ENCODE data around the gene TNS4. TPM values are rescaled to one million over a fixed set of nuclear protein-coding genes. Genes with fewer than 3 reads are reported as not detected.

TNS4 gene
- total RNA-seq, 1 experiment from 2014 or later, result 36.6 TPM

DNA sequence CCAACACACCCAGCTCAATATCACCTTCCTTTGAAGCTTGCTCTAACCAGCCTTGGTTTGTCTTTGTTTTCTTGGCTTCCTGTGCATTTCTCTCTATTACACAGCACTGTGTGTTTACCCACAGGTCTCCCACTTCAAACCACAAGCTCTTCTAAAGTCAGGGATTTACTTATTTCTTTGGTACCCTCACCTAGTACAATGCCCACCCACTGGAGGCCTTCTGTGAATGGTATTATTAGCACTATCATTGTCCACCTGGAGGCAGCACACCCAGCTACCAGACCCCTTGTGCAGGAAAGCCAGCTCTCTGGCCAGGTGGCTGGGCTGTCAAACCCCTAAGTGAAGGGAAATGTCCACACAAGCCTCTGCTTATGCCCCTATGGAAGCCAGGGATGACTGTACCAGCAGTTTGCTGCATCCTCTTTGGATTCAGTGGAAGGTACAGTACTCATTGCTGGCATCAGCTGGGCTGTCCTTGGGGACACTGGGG, 74.4 kb downstream of the TNS4 start:
- ATAC-seq (no peak), DNase-seq (ENCODE audit: low read depth, low spot score) (no peak)
- Histone ChIP-seq H3K79me2 (ENCODE audit: insufficient read depth, low read length) (no peaks in the 10 kb centered on the region), H3K27me3 (ENCODE audit: insufficient read depth, low read length) (no peaks in the 10 kb centered on the region), H3K4me3 (replicated peaks in 1 of 2; ENCODE audit: low read depth in 1 of 2, low read length in 2 of 2) (no peak overlapping the region), H4K20me1 (ENCODE audit: insufficient read depth) (no peaks in the 10 kb centered on the region), H2AFZ (ENCODE audit: low read depth, low read length, poor library complexity, severe bottlenecking) (no peak overlapping the region), H3K9me3 (ENCODE audit: control insufficient read depth in 1 of 2, insufficient read depth in 1 of 2, low read depth in 1 of 2, low read length in 2 of 2) (no peaks in the 10 kb centered on the region), H3K9me2 (ENCODE audit: insufficient read depth) (no peaks in the 10 kb centered on the region), H3K36me3 (ENCODE audit: control insufficient read depth in 1 of 2, insufficient read depth in 2 of 2, low read length in 2 of 2) (no peaks in the 10 kb centered on the region), H3K4me1 (ENCODE audit: control insufficient read depth in 1 of 2, insufficient read depth in 2 of 2, low read length in 2 of 2) (peaks cover 5 to 14% of the 10 kb centered on the region in 2 experiments; a peak in 3 of 4 replicates), H3K27ac (ENCODE audit: low read depth, low read length) (no peak overlapping the region), H3K9ac (ENCODE audit: low read length) (no peak overlapping the region), H3K4me2 (ENCODE audit: low read length) (no peak overlapping the region)
- TF ChIP-seq SIN3A (IDR thresholded peaks at IDR 0.05; ENCODE audit: low read depth), result no peak
- TF ChIP-seq, protein P1, sequence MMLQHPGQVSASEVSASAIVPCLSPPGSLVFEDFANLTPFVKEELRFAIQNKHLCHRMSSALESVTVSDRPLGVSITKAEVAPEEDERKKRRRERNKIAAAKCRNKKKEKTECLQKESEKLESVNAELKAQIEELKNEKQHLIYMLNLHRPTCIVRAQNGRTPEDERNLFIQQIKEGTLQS (IDR thresholded peaks at IDR 0.05), result no peak
- TF ChIP-seq POLR2AphosphoS5 (IDR thresholded peaks at IDR 0.05; ENCODE audit: low read depth, low read length), result no peak
- TF ChIP-seq, protein P2, sequence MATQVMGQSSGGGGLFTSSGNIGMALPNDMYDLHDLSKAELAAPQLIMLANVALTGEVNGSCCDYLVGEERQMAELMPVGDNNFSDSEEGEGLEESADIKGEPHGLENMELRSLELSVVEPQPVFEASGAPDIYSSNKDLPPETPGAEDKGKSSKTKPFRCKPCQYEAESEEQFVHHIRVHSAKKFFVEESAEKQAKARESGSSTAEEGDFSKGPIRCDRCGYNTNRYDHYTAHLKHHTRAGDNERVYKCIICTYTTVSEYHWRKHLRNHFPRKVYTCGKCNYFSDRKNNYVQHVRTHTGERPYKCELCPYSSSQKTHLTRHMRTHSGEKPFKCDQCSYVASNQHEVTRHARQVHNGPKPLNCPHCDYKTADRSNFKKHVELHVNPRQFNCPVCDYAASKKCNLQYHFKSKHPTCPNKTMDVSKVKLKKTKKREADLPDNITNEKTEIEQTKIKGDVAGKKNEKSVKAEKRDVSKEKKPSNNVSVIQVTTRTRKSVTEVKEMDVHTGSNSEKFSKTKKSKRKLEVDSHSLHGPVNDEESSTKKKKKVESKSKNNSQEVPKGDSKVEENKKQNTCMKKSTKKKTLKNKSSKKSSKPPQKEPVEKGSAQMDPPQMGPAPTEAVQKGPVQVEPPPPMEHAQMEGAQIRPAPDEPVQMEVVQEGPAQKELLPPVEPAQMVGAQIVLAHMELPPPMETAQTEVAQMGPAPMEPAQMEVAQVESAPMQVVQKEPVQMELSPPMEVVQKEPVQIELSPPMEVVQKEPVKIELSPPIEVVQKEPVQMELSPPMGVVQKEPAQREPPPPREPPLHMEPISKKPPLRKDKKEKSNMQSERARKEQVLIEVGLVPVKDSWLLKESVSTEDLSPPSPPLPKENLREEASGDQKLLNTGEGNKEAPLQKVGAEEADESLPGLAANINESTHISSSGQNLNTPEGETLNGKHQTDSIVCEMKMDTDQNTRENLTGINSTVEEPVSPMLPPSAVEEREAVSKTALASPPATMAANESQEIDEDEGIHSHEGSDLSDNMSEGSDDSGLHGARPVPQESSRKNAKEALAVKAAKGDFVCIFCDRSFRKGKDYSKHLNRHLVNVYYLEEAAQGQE (IDR thresholded peaks at IDR 0.05; ENCODE audit: low read depth), result no peak
- no peak for TF ChIP-seq EZH2phosphoT487 (IDR thresholded peaks at IDR 0.05; ENCODE audit: borderline replicate concordance)
- ChIA-PET RAD21 (ENCODE audit: low non-redundant PET in 1 of 2, low total read pairs in 2 of 2, uncharacterized antibody in 2 of 2, unreplicated experiment in 2 of 2) (no interaction called here), CTCF (interaction anchor here (0.9 to 1.1 kb wide), 2 partner anchors 9 to 106 kb away, joined by 4 to 5 read pairs; partner anchors contain the start of gene TOP2A), POLR2A (no interaction called here)
- intact Hi-C loops (cut with micrococcal nuclease), result no loop called here
- BruUV-seq (replicated peaks), result no TSS peak

Other genes starting within 250 kb of the TNS4 start
- gene CDC6, start 213.7 kb downstream of the TNS4 start, total RNA-seq (2021; ENCODE audit: unreplicated experiment), result 117 TPM
- 35.1 TPM for gene RARA, start 192.4 kb downstream of the TNS4 start, total RNA-seq (2021; ENCODE audit: unreplicated experiment)
- not detected for gene GJD3, start 136.9 kb downstream of the TNS4 start, total RNA-seq (2021; ENCODE audit: unreplicated experiment)
- gene TOP2A, start 83.7 kb downstream of the TNS4 start, total RNA-seq (2021; ENCODE audit: unreplicated experiment), result 141 TPM
- gene IGFBP4, start 58.2 kb downstream of the TNS4 start, total RNA-seq (2021; ENCODE audit: unreplicated experiment), result 2.0 TPM
- gene CCR7, start 63.8 kb upstream of the TNS4 start, total RNA-seq (2021; ENCODE audit: unreplicated experiment), result 0.69 TPM
- gene SMARCE1, start 146.2 kb upstream of the TNS4 start, total RNA-seq (2021; ENCODE audit: unreplicated experiment), result 136 TPM
- 5.0 TPM for gene KRT222, start 163.6 kb upstream of the TNS4 start, total RNA-seq (2021; ENCODE audit: unreplicated experiment)
- gene KRT24, start 202.1 kb upstream of the TNS4 start, total RNA-seq (2021; ENCODE audit: unreplicated experiment), result not detected